ENCODE measurements around the gene RAB11FIP5. TPM values are rescaled to one million over a fixed set of nuclear protein-coding genes. Genes with fewer than 3 reads are reported as not detected.

RAB11FIP5 gene
- total RNA-seq, 1 experiment from 2014 or later: 20.8 TPM

GRCh38 chr2:73072416-73072815, 40.3 kb downstream of the RAB11FIP5 start:
- CTCF ChIA-PET: no interaction called here
- Histone ChIP-seq H3K4me1 (ENCODE audit: control insufficient read depth in 1 of 2, insufficient read depth in 2 of 2, low read length in 2 of 2) (peaks cover 5 to 19% of the 10 kb centered on the region in 2 experiments; a peak in 3 of 4 replicates), H2AFZ (ENCODE audit: low read depth, low read length, poor library complexity, severe bottlenecking) (no peak overlapping the region), H3K36me3 (ENCODE audit: control insufficient read depth in 1 of 2, insufficient read depth in 2 of 2, low read length in 2 of 2) (no peaks in the 10 kb centered on the region), H3K9me3 (ENCODE audit: control insufficient read depth in 1 of 2, insufficient read depth in 1 of 2, low read depth in 1 of 2, low read length in 2 of 2) (no peaks in the 10 kb centered on the region), H3K27me3 (ENCODE audit: insufficient read depth, low read length) (no peaks in the 10 kb centered on the region), H3K4me3 (replicated peaks in 1 of 2; ENCODE audit: low read depth in 1 of 2, low read length in 2 of 2) (peak overlapping the region in 1 of 2 experiments; percentile 81; a peak in 2 of 4 replicates), H3K79me2 (ENCODE audit: insufficient read depth, low read length) (peaks cover 31% of the 10 kb centered on the region; the same call in 1 of the 2 replicates), H3K27ac (ENCODE audit: low read depth, low read length) (peak overlapping the region; percentile 74; the same call in 1 of the 2 replicates), H3K4me2 (ENCODE audit: low read length) (peak overlapping the region; percentile 94), H3K9me2 (ENCODE audit: insufficient read depth) (no peaks in the 10 kb centered on the region), H3K9ac (ENCODE audit: low read length) (no peak overlapping the region; the same call in 1 of the 2 replicates), H4K20me1 (ENCODE audit: insufficient read depth) (no peaks in the 10 kb centered on the region)
- TF ChIP-seq RAD21 (IDR thresholded peaks at IDR 0.05; ENCODE audit: low read depth): no peak
- no peak for TF ChIP-seq POLR2AphosphoS5 (IDR thresholded peaks at IDR 0.05; ENCODE audit: low read depth, low read length)
- no peak for TF ChIP-seq ATF3 (IDR thresholded peaks at IDR 0.05)
- TF ChIP-seq CEBPB (IDR thresholded peaks at IDR 0.05; ENCODE audit: low read depth): no peak
- no peak for TF ChIP-seq SRF (IDR thresholded peaks at IDR 0.05; ENCODE audit: low read depth)
- TF ChIP-seq ZNF274 (IDR thresholded peaks at IDR 0.05; ENCODE audit: low read depth, low read length): no peak
- TF ChIP-seq CBX3 (IDR thresholded peaks at IDR 0.05; ENCODE audit: low read depth): no peak
- no peak for TF ChIP-seq YY1 (IDR thresholded peaks at IDR 0.05; ENCODE audit: extremely low read depth, insufficient replicate concordance, low read depth, low read length)
- DNase-seq (ENCODE audit: low read depth, low spot score) (no peak), ATAC-seq (no peak)
- RAD21 ChIA-PET (ENCODE audit: low non-redundant PET in 1 of 2, low total read pairs in 2 of 2, uncharacterized antibody in 2 of 2, unreplicated experiment in 2 of 2): no interaction called here
- intact Hi-C loops (cut with micrococcal nuclease): loop anchor here (5.0 kb wide), 1 partner anchor 80 kb away; no protein-coding TSS in a partner anchor
- POLR2A ChIA-PET: no interaction called here
- BruUV-seq (replicated peaks): no TSS peak

GRCh38 chr2:73072129-73072395, 40.7 kb downstream of the RAB11FIP5 start:
- no TSS peak for BruUV-seq (replicated peaks)
- ChIA-PET POLR2A (no interaction called here), CTCF (no interaction called here), RAD21 (ENCODE audit: low non-redundant PET in 1 of 2, low total read pairs in 2 of 2, uncharacterized antibody in 2 of 2, unreplicated experiment in 2 of 2) (no interaction called here)
- H3K9me3 ChIP-seq (ENCODE audit: control insufficient read depth in 1 of 2, insufficient read depth in 1 of 2, low read depth in 1 of 2, low read length in 2 of 2): no peaks in the 10 kb centered on the region
- DNase-seq (ENCODE audit: low read depth, low spot score): no peak
- intact Hi-C loops (cut with micrococcal nuclease): loop anchor here (5.0 kb wide), 1 partner anchor 80 kb away; no protein-coding TSS in a partner anchor
- H3K36me3 ChIP-seq (ENCODE audit: control insufficient read depth in 1 of 2, insufficient read depth in 2 of 2, low read length in 2 of 2): no peaks in the 10 kb centered on the region
- H3K4me1 ChIP-seq (ENCODE audit: control insufficient read depth in 1 of 2, insufficient read depth in 2 of 2, low read length in 2 of 2): peaks cover 5 to 19% of the 10 kb centered on the region in 2 experiments; a peak in 3 of 4 replicates
- no peak overlapping the region for H2AFZ ChIP-seq (ENCODE audit: low read depth, low read length, poor library complexity, severe bottlenecking)
- H3K27me3 ChIP-seq (ENCODE audit: insufficient read depth, low read length): no peaks in the 10 kb centered on the region
- TF ChIP-seq YY1 (IDR thresholded peaks at IDR 0.05; ENCODE audit: extremely low read depth, insufficient replicate concordance, low read depth, low read length) (no peak), CEBPB (IDR thresholded peaks at IDR 0.05; ENCODE audit: low read depth) (no peak), EGR1 (IDR thresholded peaks at IDR 0.05; ENCODE audit: low read depth) (no peak), ATF3 (IDR thresholded peaks at IDR 0.05) (no peak), ZNF274 (IDR thresholded peaks at IDR 0.05; ENCODE audit: low read depth, low read length) (no peak), EZH2phosphoT487 (IDR thresholded peaks at IDR 0.05; ENCODE audit: borderline replicate concordance) (no peak)
- no peak for ATAC-seq
- H3K4me3 ChIP-seq (replicated peaks in 1 of 2; ENCODE audit: low read depth in 1 of 2, low read length in 2 of 2): peak overlapping the region; percentile 80 to 81
- H3K79me2 ChIP-seq (ENCODE audit: insufficient read depth, low read length): peaks cover 35% of the 10 kb centered on the region; the same call in 1 of the 2 replicates
- peak overlapping the region; percentile 86 for H3K9ac ChIP-seq (ENCODE audit: low read length)
- no peaks in the 10 kb centered on the region for H4K20me1 ChIP-seq (ENCODE audit: insufficient read depth)
- H3K4me2 ChIP-seq (ENCODE audit: low read length): peak overlapping the region; percentile 94
- no peaks in the 10 kb centered on the region for H3K9me2 ChIP-seq (ENCODE audit: insufficient read depth)
- H3K27ac ChIP-seq (ENCODE audit: low read depth, low read length): peak overlapping the region; percentile 74; the same call in 1 of the 2 replicates

Measured in HCT116 (cell line).